ENCODE results near the gene GPR32. TPM values are rescaled to one million over a fixed set of nuclear protein-coding genes. Genes with fewer than 3 reads are reported as not detected.
"Not testable (repeated sequence)": the region's sequence is repeated elsewhere in the genome, so short reads cannot be mapped to it uniquely, and the experiment has no call there.

GPR32 gene
- total RNA-seq, 1 donor, result not detected

GRCh38 chr19:50778906-50779430 lies 8.7 kb downstream of the GPR32 start:
- TF ChIP-seq CTCF (IDR thresholded peaks at IDR 0.05; ENCODE audit: insufficient read depth, low read length), result no peak
- DNase-seq (ENCODE audit: low read depth), result no peak
- no peak overlapping the region for H3K4me3 ChIP-seq (ENCODE audit: low read depth, low read length)

DNA sequence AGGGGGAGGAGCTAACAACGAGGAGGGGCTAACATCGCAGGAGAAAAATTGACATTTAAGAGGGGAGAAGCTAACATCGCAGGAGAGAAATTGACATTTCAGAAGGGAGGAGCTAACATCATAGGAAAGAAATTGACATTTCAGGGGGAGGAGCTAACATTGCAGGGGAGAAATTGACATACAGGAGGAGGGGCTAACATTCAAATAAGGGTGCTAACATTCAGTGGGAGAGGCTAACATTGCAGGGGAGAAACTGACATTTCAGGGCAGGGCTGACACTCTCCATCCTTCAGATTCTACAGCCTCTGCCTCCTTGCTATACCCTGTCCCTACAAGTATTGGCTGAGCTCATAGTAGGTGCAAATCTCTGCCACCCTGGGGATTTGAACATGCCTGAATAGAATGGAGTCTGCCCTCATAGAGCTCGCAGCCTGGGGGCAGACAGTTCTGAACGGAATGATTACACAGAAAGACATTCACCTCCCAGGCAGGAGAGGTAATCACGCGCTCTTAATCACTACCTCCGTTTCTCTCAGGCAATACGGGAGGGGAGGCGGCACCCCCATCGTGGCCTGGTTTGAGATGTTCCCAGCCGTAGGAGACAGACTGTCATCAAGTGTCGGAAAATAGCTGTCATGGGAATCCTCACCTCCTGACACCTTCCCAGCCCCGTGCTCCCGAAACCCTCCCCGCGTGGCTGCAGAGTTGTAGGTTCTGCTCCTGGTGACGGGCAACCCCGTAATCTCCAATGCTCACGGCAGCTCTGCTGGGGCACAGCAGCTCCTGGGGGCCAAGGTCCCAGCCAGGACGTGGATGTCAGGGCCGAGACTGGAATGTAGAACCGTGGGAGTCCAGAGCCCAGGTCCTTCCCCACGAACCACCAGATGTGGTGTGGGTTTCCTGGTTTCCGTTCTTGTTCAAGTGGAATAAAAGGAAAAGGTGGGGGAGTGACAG lies 9.5 kb downstream of the GPR32 start:
- no peak overlapping the region for H3K4me3 ChIP-seq (ENCODE audit: low read depth, low read length)
- no peak for DNase-seq (ENCODE audit: low read depth)
- TF ChIP-seq CTCF (IDR thresholded peaks at IDR 0.05; ENCODE audit: insufficient read depth, low read length), result no peak

- DNase-seq (ENCODE audit: low read depth), result no peak
- H3K4me3 ChIP-seq (ENCODE audit: low read depth, low read length), result no peak overlapping the region
- TF ChIP-seq CTCF (IDR thresholded peaks at IDR 0.05; ENCODE audit: insufficient read depth, low read length), result no peak
Measured at GRCh38 chr19:50780753-50781435, 10.6 kb downstream of the GPR32 start.

DNA sequence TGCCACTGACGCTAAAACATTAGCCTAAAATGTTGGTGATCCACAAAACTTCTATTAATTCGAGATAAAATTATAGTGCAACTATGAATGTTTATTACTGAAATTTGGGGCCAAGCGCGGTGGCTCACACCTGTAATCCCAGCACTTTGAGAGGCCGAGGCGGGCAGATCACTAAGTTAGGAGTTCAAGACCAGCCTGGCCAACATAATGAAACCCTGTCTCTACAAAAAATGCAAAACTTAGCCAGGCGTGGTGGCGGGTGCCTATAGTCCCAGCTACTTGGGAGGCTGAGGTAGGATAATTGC lies 13.5 kb downstream of the GPR32 start:
- DNase-seq (ENCODE audit: low read depth), result not testable (repeated sequence)

DNA sequence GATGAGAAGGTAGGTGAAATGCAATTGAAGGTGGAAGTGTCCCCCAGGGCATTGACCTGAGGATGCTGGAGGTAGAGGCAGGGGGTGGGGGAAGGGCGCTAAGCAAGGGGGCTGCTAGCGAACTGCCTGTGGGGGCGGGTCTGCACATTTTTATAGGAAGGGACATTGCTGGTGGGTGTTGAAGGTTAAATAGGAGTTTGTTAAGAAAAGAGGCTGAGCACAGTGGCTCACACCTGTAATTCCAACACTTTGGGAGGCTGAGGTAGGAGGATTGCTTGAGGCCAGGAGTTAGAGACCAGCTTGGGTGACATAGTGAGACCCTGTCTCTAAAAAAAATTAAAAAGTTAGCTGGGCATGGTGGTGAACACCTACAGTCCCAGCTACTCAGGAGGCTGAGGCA lies 14.4 kb downstream of the GPR32 start:
- no peak for TF ChIP-seq CTCF (IDR thresholded peaks at IDR 0.05; ENCODE audit: insufficient read depth, low read length)
- DNase-seq (ENCODE audit: low read depth), result no peak

More for the DNA sequence above, 13.5 kb downstream of the GPR32 start:
- not testable (repeated sequence) for H3K4me3 ChIP-seq (ENCODE audit: low read depth, low read length)

GRCh38 chr19:50785329-50785728 lies 15.1 kb downstream of the GPR32 start:
- DNase-seq (ENCODE audit: low read depth), result no peak
- no peak for TF ChIP-seq CTCF (IDR thresholded peaks at IDR 0.05; ENCODE audit: insufficient read depth, low read length)
- no peak overlapping the region for H3K4me3 ChIP-seq (ENCODE audit: low read depth, low read length)

More for the DNA sequence above, 14.4 kb downstream of the GPR32 start:
- no peak overlapping the region for H3K4me3 ChIP-seq (ENCODE audit: low read depth, low read length)

DNA sequence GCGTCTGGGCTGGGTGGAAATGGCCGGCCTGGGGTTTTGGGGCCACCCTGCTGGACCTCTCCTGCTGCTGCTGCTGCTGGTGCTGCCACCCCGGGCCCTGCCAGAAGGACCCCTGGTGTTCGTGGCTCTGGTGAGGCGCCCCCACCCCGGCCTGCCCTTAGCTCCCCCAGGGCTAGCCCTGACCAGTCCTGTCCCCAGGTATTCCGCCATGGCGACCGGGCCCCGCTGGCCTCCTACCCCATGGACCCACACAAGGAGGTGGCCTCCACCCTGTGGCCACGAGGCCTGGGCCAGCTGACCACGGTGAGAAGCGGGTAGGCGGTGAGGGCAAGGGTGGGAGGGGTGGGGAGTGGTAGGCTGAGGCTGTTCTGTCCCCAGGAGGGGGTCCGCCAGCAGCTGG lies 20.1 kb downstream of the GPR32 start, which contains the start of gene ACP4:
Gene ACP4, plus strand, starts transcription at position 20 of the 400 bp plus-strand sequence. Its CDS starts 0 bp downstream, at position 20.
- no peak within 1 kb of the TSS for H3K4me3 ChIP-seq (ENCODE audit: low read depth, low read length)
- TF ChIP-seq CTCF (IDR thresholded peaks at IDR 0.05; ENCODE audit: insufficient read depth, low read length), result no peak
- DNase-seq (ENCODE audit: low read depth), result no peak

All from fibroblast of the aortic adventitia (primary cell).